Parathyroid adenoma (tissue), 2 donors: Measurements from ENCODE around the gene DTX4.

Experiments used
- H2AFZ ChIP-seq: fragments of 300-600 bp; sonication (generic); one replicate; pipeline ENCODE4 v1.7.0; 2017; ENCODE audit warnings: antibody characterized with exemption, mild to moderate bottlenecking
- H3K27ac ChIP-seq: fragments of 300-600 bp; sonication (generic); one replicate; pipeline ENCODE4 v1.7.0; 2017
- H3K27me3 ChIP-seq: fragments of 300-600 bp; sonication (generic); one replicate; pipeline ENCODE4 v1.7.0; 2017; ENCODE audit warnings: low read length; ENCODE audit not compliant: control insufficient read depth, insufficient read depth
- H3K36me3 ChIP-seq: fragments of 300-600 bp; sonication (generic); one replicate; pipeline ENCODE4 v1.7.0; 2017; ENCODE audit warnings: low read length; ENCODE audit not compliant: control insufficient read depth, insufficient read depth
- H3K4me1 ChIP-seq: fragments of 300-600 bp; sonication (generic); one replicate; pipeline ENCODE4 v1.7.0; 2017; ENCODE audit warnings: control low read depth
- H3K4me2 ChIP-seq: fragments of 300-600 bp; sonication (generic); one replicate; pipeline ENCODE4 v1.7.0; 2017; ENCODE audit warnings: low read length
- H3K4me3 ChIP-seq: fragments of 300-600 bp; sonication (generic); one replicate; pipeline ENCODE4 v1.7.0; 2017; ENCODE audit warnings: low read depth, low read length
- H3K79me2 ChIP-seq: fragments of 300-600 bp; sonication (generic); one replicate; pipeline ENCODE4 v1.7.0; 2017; ENCODE audit warnings: control low read depth
- H3K9ac ChIP-seq: fragments of 300-600 bp; sonication (generic); one replicate; pipeline ENCODE4 v1.7.0; 2017; ENCODE audit warnings: mild to moderate bottlenecking
- H3K9me3 ChIP-seq: fragments of 300-600 bp; sonication (generic); one replicate; pipeline ENCODE4 v1.7.0; 2017; ENCODE audit warnings: low read length; ENCODE audit not compliant: control insufficient read depth
- CTCF ChIP-seq: fragments of 300-600 bp; sonication (generic); IDR thresholded peaks from one replicate; pipeline ENCODE4 v1.7.0; 2017; ENCODE audit warnings: antibody characterized with exemption, mild to moderate bottlenecking
- donor health status: primary hyperparathyroidism.

The DTX4 gene

GRCh38 chr11:59195586-59195985, 23.7 kb downstream of the DTX4 start:
- Histone ChIP-seq H3K4me2 (no peak overlapping the region), H3K36me3 (no peaks in the 10 kb centered on the region), H3K4me1 (no peaks in the 10 kb centered on the region), H3K79me2 (no peaks in the 10 kb centered on the region), H3K27ac (no peak overlapping the region), H3K9me3 (no peaks in the 10 kb centered on the region), H3K27me3 (no peaks in the 10 kb centered on the region), H3K4me3 (no peak overlapping the region), H3K9ac (no peak overlapping the region), H2AFZ (no peak overlapping the region)
- no peak for TF ChIP-seq CTCF

DNA sequence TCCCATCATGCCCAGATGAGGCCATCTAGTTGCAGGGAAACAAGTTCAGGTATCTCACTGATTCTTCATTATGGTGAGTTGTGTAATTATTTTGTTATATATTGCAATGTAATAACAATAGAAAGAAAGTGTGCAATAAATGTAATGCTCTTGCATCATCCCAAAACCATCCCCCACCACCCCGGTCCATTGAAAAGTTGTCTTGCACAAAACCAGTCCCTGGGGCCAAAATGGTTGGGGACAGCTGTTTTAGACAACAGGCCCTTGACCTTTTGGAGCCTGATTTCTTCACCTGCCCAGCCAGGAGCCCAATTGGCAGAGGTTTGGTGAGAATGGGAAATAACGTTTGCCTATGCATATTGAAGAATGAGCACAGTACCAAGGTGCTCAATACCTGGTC, 24.8 kb downstream of the DTX4 start:
- H2AFZ ChIP-seq, result no peak overlapping the region
- H3K79me2 ChIP-seq, result no peaks in the 10 kb centered on the region
- H3K4me2 ChIP-seq, result no peak overlapping the region
- no peaks in the 10 kb centered on the region for H3K4me1 ChIP-seq
- no peak for TF ChIP-seq CTCF
- no peaks in the 10 kb centered on the region for H3K9me3 ChIP-seq
- H3K4me3 ChIP-seq, result no peak overlapping the region
- no peaks in the 10 kb centered on the region for H3K27me3 ChIP-seq
- no peak overlapping the region for H3K27ac ChIP-seq
- H3K36me3 ChIP-seq, result no peaks in the 10 kb centered on the region
- no peak overlapping the region for H3K9ac ChIP-seq

DNA sequence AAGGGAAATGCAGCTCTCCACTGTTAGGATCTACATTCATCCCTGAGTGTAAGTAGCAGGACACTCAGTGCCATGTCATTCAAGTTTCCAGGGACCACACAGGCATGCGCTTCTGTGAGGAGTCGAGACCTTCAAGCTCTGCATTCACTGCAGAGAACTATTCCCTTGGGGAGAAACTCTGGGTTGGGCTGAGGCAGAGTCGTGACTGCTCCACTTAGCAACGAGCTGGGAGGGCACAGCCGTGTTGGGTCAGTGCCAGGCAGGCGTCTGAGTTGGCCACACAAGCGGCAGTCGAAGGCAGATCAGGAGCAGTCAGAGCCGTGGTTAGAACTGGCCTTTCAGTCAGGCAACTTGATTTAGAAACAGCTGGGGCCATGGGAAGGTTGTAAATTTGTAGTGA, 26.1 kb downstream of the DTX4 start:
- H3K4me1 ChIP-seq, result no peaks in the 10 kb centered on the region
- H2AFZ ChIP-seq, result no peak overlapping the region
- TF ChIP-seq CTCF, result no peak
- H3K79me2 ChIP-seq, result no peaks in the 10 kb centered on the region
- no peak overlapping the region for H3K4me2 ChIP-seq
- H3K4me3 ChIP-seq, result no peak overlapping the region
- no peaks in the 10 kb centered on the region for H3K27me3 ChIP-seq
- no peaks in the 10 kb centered on the region for H3K36me3 ChIP-seq
- H3K9me3 ChIP-seq, result no peaks in the 10 kb centered on the region
- H3K9ac ChIP-seq, result no peak overlapping the region
- no peak overlapping the region for H3K27ac ChIP-seq

GRCh38 chr11:59198726-59199125, 26.8 kb downstream of the DTX4 start:
- H3K36me3 ChIP-seq, result no peaks in the 10 kb centered on the region
- no peak overlapping the region for H3K9ac ChIP-seq
- no peak overlapping the region for H2AFZ ChIP-seq
- H3K27me3 ChIP-seq, result no peaks in the 10 kb centered on the region
- H3K4me2 ChIP-seq, result no peak overlapping the region
- no peaks in the 10 kb centered on the region for H3K9me3 ChIP-seq
- H3K4me1 ChIP-seq, result no peaks in the 10 kb centered on the region
- H3K4me3 ChIP-seq, result no peak overlapping the region
- no peaks in the 10 kb centered on the region for H3K79me2 ChIP-seq
- no peak overlapping the region for H3K27ac ChIP-seq
- no peak for TF ChIP-seq CTCF

GRCh38 chr11:59199546-59200422, 27.9 kb downstream of the DTX4 start:
- H3K4me2 ChIP-seq, result no peak overlapping the region
- no peak overlapping the region for H3K27ac ChIP-seq
- no peak overlapping the region for H2AFZ ChIP-seq
- no peaks in the 10 kb centered on the region for H3K27me3 ChIP-seq
- H3K4me3 ChIP-seq, result no peak overlapping the region
- H3K79me2 ChIP-seq, result no peaks in the 10 kb centered on the region
- no peaks in the 10 kb centered on the region for H3K9me3 ChIP-seq
- no peaks in the 10 kb centered on the region for H3K4me1 ChIP-seq
- no peaks in the 10 kb centered on the region for H3K36me3 ChIP-seq
- no peak for TF ChIP-seq CTCF
- H3K9ac ChIP-seq, result no peak overlapping the region
